GM18517 (cell line): Measurements from ENCODE around the gene MTHFD2.

Source experiments
- ATAC-seq: cut with Tn5 transposase; IDR thresholded peaks from one replicate; pipeline ENCODE4 v1.9.1; 2021; ENCODE audit warnings: mild to moderate bottlenecking, moderate library complexity; ENCODE audit not compliant: unreplicated experiment

The MTHFD2 gene

DNA sequence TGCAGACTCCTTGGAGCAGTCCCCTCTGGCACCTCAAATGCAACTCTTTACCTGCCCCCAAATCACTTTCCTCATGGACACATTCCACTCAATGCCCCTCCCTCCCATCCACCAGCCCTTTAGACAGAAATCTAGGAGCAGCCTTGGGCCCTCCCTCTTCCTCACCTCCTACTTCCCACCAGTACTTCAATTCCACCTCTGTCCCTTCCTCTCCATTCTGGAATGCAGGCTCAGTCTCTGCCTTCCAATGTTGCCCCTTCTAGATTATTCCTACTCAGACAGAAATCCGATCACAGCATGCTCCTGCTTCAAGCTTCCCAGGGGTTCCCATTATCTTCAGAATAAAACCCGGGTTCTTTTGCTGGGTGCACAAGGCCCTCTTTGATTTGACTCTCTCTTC is 62.1 kb downstream of the MTHFD2 start:
- no peak for ATAC-seq

DNA sequence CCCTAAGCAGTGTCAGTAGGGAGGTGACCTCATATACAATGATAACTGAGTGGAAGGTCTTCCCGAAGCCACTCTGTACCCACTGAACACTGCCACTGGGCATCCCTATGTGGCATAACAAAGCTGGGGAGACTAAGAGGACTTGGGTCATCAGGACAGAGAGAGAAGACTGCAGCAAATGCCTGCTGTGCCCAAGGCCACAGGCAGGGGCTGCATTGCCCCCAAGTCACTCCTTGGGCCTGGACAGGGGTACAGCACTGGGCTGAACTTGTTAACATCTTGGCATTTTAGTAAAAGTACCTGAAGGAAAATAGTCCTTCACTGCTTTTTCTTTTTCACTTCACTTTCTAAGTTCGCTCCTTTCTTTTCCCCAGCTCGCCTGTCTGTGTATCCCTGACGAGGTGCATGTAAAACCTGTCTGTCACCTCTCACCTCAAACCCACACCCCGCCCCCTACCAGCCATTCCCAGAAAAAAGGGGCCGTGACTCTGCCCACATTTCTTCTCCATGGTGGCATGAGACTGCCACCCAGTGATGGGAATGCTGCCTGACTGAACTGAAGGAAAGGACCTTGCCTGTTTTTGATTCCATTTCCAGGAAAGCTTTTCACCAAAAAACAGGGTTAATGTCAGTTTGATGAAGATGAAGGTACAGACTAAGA is 62.9 kb downstream of the MTHFD2 start:
- ATAC-seq, result no peak

DNA sequence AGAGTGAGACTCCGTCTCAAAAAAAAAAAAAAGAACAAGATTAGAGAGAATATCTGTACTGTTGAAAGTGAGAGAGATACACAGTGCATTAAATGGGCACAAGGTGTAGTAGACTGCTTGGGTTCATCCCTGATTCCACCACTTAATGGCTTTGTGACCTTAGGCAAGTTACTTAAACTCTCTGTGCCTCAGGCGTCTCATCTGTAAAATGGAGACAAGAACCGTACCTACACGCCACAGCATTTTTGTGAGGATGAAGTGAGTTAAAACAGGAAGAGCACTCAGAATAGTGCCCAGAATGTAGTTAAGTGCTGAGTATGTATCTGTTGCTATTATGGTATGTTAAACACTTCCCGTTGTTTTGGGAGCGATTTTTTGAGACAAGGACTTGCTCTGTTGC is 64.3 kb downstream of the MTHFD2 start:
- no peak for ATAC-seq

DNA sequence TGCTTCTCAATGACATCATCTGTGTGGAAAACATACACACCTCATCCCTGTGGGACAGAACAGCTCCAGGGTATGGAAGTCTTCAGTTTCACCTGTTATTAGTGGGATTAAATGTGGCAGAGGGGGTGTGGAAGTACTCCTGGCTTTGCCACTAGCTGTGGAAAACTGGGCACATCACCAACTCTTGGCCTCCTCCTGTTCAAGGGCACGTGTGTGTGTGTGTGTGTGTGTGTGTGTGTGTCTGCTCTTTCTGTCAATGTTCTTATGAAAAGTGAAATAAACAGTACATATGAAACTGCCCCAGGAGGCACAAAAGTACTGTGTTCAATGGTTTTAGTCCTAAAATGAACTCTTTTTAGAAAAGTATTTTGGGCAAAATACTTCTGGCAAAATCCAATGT is 65.9 kb downstream of the MTHFD2 start:
- no peak for ATAC-seq

DNA sequence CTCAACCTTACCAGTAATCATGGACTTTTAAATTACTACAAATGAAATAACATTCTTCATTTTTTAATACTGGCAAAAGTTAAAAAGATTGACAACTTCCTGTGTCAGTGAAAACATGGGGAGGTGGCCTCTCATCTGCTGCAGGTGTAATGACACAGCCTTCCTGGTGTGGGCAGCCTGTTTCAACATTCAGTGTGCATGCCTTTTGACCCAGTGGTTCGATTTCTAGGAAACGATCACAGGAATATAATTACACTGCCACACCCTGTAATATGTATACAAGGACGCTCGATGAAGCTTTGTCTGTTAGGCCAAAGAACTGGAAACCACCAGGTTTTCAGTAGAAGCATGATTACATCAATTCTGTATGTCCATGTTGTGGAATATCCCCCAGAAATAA is 68.7 kb downstream of the MTHFD2 start:
- ATAC-seq, result no peak
